ENCODE results near the gene PPP1R37.

DNA sequence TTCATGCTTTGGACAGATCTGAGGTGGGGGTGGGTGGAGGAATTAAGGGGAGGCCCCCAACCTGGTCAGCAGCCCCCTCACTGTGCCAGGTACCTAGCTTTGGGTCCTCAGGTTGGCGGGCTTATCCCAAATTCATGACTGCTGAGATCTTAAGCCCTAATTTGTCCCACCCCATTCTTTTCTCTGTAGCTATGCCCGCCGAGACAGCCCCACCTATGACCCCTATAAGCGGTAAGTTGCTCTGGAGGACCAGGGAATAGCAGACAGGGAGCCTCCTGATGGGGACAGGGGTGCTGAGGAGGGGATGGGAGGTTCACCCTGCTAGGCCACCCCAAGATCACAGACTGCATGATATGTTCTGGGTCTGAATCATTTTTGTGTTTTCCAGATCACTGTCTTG, 31.0 kb upstream of the PPP1R37 start:
- TF ChIP-seq, protein P1, sequence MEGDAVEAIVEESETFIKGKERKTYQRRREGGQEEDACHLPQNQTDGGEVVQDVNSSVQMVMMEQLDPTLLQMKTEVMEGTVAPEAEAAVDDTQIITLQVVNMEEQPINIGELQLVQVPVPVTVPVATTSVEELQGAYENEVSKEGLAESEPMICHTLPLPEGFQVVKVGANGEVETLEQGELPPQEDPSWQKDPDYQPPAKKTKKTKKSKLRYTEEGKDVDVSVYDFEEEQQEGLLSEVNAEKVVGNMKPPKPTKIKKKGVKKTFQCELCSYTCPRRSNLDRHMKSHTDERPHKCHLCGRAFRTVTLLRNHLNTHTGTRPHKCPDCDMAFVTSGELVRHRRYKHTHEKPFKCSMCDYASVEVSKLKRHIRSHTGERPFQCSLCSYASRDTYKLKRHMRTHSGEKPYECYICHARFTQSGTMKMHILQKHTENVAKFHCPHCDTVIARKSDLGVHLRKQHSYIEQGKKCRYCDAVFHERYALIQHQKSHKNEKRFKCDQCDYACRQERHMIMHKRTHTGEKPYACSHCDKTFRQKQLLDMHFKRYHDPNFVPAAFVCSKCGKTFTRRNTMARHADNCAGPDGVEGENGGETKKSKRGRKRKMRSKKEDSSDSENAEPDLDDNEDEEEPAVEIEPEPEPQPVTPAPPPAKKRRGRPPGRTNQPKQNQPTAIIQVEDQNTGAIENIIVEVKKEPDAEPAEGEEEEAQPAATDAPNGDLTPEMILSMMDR (conservative IDR thresholded peaks at IDR 0.05), result no peak
- TF ChIP-seq ZFX (IDR thresholded peaks at IDR 0.05), result no peak

Data from C4-2B (cell line).